ENCODE results near the gene RNF213.
"Not testable (repeated sequence)": the region's sequence is repeated elsewhere in the genome, so short reads cannot be mapped to it uniquely, and the experiment has no call there.

RNF213 gene

DNA sequence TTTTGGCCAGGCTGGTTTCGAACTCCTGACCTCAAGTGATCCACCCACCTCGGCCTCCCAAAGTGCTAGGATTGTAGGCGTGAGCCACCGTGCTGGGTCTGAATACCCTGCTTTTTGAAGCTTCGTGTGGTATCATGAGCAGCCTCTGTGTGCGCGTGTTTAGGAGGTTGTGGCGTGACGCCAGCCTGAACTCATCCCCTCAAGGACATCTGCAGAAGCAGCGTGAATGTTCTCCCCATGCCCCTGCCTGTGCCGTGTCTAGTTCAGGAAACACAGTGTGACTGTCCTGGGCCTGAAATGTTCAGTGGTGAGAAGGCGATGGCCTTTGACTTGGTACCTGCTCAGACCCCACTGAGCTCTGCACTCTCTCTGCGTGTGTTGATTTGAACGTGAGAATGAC is 35.6 kb downstream of the RNF213 start:
- DNase-seq = no peak

GRCh38 chr17:80297996-80298560 is 37.4 kb downstream of the RNF213 start:
- DNase-seq = no peak

- DNase-seq = not testable (repeated sequence)
These were observed 38.9 kb downstream of the RNF213 start for GRCh38 chr17:80299350-80300100.

GRCh38 chr17:80300756-80301155 is 40.1 kb downstream of the RNF213 start:
- DNase-seq = not testable (repeated sequence)

GRCh38 chr17:80303824-80304223 is 43.2 kb downstream of the RNF213 start:
- DNase-seq = no peak

- no peak for DNase-seq
These were observed 47.5 kb downstream of the RNF213 start for GRCh38 chr17:80307994-80308691.

GRCh38 chr17:80308692-80309517 is 48.3 kb downstream of the RNF213 start:
- DNase-seq = no peak

GRCh38 chr17:80311216-80311827 is 50.7 kb downstream of the RNF213 start:
- no peak for DNase-seq

- no peak for DNase-seq
These were observed 52.0 kb downstream of the RNF213 start for GRCh38 chr17:80312621-80313135.

DNA sequence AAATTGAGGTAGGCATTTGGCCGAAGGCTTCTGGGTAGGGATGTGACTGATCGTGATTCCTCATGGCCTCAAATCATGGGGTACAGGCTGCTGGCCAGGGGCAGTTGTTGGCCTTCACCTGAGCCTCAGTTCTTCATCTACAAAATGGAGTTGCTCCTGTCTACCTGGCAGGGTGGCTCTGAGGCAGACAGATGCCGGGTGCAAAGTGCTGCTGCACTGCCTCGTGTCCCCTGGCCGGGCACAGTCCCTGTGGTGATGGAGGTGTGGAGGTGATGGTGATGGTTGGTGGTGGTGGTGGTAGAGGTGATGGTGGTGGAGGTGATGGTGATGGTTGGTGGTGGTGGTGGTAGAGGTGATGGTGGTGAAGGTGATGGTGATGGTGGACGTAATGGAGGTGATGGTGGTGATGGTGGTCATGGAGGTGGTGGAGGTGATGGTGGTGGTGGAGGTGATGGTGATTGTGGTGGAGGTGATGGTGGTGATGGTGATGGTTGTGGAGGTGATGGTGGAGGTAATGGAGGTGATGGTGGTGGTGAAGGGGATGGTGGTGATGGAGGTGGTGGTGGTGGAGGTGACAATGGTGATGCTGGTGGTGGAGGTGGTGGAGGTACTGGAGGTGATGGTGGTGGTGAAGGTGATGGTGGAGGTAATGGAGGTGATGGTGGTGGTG is 52.6 kb downstream of the RNF213 start:
- DNase-seq = no peak

GRCh38 chr17:80313946-80314345 is 53.3 kb downstream of the RNF213 start:
- not testable (repeated sequence) for DNase-seq

DNA sequence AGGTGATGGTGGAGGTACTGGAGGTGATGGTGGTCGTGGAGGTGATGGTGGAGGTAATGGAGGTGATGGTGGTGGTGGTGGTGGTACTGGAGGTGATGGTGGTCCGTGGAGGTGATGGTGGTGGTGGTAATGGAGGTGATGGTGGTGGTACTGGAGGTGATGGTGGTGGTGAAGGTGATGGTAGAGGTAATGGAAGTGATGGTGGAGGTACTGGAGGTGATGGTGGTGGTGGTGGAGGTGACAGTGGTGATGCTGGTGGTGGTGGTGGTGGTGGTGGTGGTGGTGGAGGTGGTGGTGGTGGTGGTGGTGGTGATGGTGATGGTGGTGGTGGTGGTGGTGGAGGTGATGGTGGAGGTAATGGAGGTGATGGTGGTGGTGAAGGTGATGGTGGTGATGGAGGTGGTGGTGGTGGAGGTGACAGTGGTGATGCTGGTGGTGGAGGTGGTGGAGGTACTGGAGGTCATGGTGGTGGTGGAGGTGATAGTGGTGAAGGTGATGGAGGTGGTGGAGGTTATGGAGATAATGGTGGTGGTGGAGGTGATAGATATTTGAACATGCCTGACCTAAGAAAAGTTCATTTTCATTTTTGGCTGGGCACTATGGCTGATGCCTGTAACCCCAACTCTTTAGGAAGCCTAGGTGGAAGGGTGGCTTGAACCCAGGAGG is 55.0 kb downstream of the RNF213 start:
- DNase-seq = no peak

DNA sequence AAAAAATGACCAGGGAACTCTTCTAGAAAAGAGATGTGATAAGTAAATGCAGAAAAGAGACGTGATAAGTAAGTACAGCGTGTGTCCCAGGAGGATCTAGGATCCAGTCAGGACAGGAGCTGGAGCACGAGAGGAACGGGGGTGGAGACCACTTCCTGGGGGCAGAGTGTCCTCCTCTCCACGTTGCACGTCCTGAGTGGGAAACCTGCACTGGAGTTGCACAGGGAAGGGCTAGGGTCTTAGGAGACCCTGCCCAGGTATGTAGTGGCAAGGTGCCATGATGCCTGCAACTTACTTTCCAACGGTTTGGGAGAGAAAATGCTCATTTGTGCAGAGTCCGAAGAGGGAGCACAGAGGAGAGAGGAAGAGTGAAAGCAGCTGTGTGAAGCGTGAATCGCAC is 55.8 kb downstream of the RNF213 start:
- no peak for DNase-seq

GRCh38 chr17:80316927-80317705 is 56.5 kb downstream of the RNF213 start:
- DNase-seq = no peak

DNA sequence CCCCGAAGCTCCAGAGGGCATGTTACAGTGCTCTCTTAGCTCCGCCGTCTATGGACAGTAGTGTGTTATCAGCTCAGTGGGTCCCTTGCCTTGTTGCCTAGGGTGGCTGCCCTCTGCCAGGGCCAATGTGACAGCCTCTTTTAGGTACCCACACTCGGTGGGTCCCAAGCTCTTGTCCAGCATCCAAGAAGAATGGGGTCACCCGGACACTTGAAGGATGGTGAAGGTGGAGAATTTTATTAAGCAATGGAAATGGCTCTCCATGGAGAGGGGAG is 57.0 kb downstream of the RNF213 start:
- no peak for DNase-seq

- no peak for DNase-seq
These were observed 57.5 kb downstream of the RNF213 start for GRCh38 chr17:80318166-80318565.

GRCh38 chr17:80319262-80319998 is 58.8 kb downstream of the RNF213 start:
- DNase-seq = no peak

DNA sequence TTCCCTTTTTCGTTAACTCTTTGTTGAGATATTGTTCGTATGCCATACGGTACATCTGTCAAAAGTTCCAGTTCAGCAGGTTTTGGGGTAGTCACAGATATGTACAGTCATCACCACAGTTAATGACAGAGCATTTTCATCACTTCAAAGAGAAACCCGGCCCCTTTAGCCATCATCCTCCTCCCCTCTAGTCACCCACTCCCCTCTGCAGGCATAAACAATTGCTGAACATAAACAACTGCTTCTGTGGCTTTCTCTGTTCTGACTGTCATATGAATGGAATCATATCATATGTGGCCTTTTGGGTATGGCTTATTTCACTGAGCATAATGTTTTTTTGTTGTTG is 59.3 kb downstream of the RNF213 start:
- DNase-seq = no peak

DNA sequence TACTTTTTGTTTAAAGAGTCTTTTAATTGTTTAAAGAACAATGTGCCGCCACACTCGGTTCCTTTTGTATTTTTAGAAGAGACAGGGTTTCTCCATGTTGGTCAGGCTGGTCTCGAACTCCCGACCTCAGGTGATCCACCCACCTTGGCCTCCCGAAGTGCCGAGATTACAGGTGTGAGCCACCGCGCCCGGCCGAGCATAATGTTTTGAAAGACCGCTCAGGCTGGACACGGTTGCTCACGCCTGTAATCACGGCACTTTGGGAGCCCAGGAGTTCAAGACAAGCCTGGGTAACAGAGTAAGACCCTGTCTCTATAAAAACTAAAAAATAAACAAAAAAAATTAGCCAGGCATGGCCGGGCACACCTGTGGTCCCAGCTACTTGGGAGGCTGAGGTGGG is 59.8 kb downstream of the RNF213 start:
- no peak for DNase-seq

DNA sequence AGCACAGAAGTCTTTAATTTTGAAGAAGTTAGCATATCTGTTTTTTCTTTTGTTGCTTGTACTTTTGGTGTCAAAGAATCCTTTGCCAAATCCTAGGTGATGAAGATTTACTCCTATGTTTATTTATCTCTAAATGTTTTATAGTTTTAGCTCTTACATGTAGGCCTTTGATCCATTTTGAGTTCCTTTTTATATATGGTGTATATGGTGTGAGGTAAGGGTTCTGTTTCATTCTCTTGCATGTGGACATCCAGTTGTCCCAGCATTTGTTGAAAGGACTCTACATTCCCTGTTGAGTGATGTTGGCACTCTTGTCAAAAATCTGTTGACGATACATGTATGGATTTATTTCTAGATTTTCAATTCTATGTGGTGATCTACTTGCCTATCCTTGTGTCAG is 62.2 kb downstream of the RNF213 start:
- DNase-seq = no peak
